Stimulated activated CD4-positive, alpha-beta T cell treated with anti-CD3 and anti-CD28 coated beads, Interleukin-1b, Interleukin-23, amount 100 ng/mL, for 4 hours (primary cell): Measurements from ENCODE around the gene ERICH4.
"Not testable (repeated sequence)": the region's sequence is repeated elsewhere in the genome, so short reads cannot be mapped to it uniquely, and the experiment has no call there.

Source experiments
- DNase-seq, 2 donors: peaks; one replicate each; pipeline ENCODE4 v3.0.0-alpha.2; 2020; ENCODE audit warnings: low read depth in 2 of 2

The ERICH4 gene

GRCh38 chr19:41435376-41435775 is 7.6 kb upstream of the ERICH4 start:
- DNase-seq = not testable (repeated sequence)

GRCh38 chr19:41435936-41436673 is 6.9 kb upstream of the ERICH4 start:
- DNase-seq = no peak

- DNase-seq = no peak
These were observed 6.3 kb upstream of the ERICH4 start for GRCh38 chr19:41436674-41436951.

- DNase-seq = no peak
These were observed 4.9 kb upstream of the ERICH4 start for GRCh38 chr19:41437944-41438574.

GRCh38 chr19:41439441-41440222 is 3.3 kb upstream of the ERICH4 start, which contains the start of gene DMAC2:
TSS of gene DMAC2 (minus strand) at chr19:41439912. CDS start at chr19:41439899, 13 bp downstream.
- peak; percentile 89 to 92 for DNase-seq

- no peak for DNase-seq
These were observed 1.5 kb upstream of the ERICH4 start for GRCh38 chr19:41441321-41441945.

GRCh38 chr19:41443813-41444455 is 978 bp downstream of the ERICH4 start:
- DNase-seq = no peak

GRCh38 chr19:41445575-41445974 is 2.6 kb downstream of the ERICH4 start:
- DNase-seq = no peak

GRCh38 chr19:41447732-41448332 is 4.9 kb downstream of the ERICH4 start:
- DNase-seq = no peak

GRCh38 chr19:41449079-41449864 is 6.3 kb downstream of the ERICH4 start:
- DNase-seq = peak; percentile 60 to 64

GRCh38 chr19:41449865-41450178 is 6.9 kb downstream of the ERICH4 start:
- no peak for DNase-seq

GRCh38 chr19:41452584-41453275 is 9.8 kb downstream of the ERICH4 start:
- no peak for DNase-seq

GRCh38 chr19:41455936-41456335 is 13.0 kb downstream of the ERICH4 start:
- DNase-seq = no peak

GRCh38 chr19:41456342-41456918 is 13.5 kb downstream of the ERICH4 start:
- no peak for DNase-seq

- no peak for DNase-seq
These were observed 14.3 kb downstream of the ERICH4 start for GRCh38 chr19:41457241-41457640.

GRCh38 chr19:41462497-41462896 is 19.5 kb downstream of the ERICH4 start:
- no peak for DNase-seq

GRCh38 chr19:41463257-41464256 is 20.6 kb downstream of the ERICH4 start:
- DNase-seq = not testable (repeated sequence)

GRCh38 chr19:41476583-41476982 is 33.6 kb downstream of the ERICH4 start:
- DNase-seq = no peak

GRCh38 chr19:41478171-41478570 is 35.2 kb downstream of the ERICH4 start:
- DNase-seq = no peak
